ENCODE data around the gene VWF. TPM values are rescaled to one million over a fixed set of nuclear protein-coding genes. Genes with fewer than 3 reads are reported as not detected.

Gene VWF
- total and polyA plus RNA-seq, 7 donors = 0.60 to 98.0 (median 42.2) TPM

GRCh38 chr12:6049587-6049986, 74.9 kb downstream of the VWF start:
- no peaks in the 10 kb centered on the region for H3K27me3 ChIP-seq
- TF ChIP-seq CTCF (IDR thresholded peaks at IDR 0.05) = no peak
- no peak for TF ChIP-seq POLR2A (IDR thresholded peaks at IDR 0.05)
- TF ChIP-seq POLR2AphosphoS5 (IDR thresholded peaks at IDR 0.05) = no peak
- TF ChIP-seq EP300 (IDR thresholded peaks at IDR 0.05) = no peak
- H3K4me3 ChIP-seq = no peak overlapping the region
- H3K36me3 ChIP-seq = no peaks in the 10 kb centered on the region
- no peak for DNase-seq
- intact Hi-C loops (cut with DNase I) = no loop called here
- no peaks in the 10 kb centered on the region for H3K9me3 ChIP-seq
- peaks cover 0 to 3% (median 0%) of the 10 kb centered on the region in 4 donors for H3K4me1 ChIP-seq
- H3K27ac ChIP-seq = no peak overlapping the region

GRCh38 chr12:6047249-6048237, 76.9 kb downstream of the VWF start:
- WGBS, 2 donors = 67 to 85% methylated on average over 13 of the region's 13 CpGs
- Histone ChIP-seq H3K4me3 (no peak overlapping the region), H3K27me3 (no peaks in the 10 kb centered on the region), H3K27ac (no peak overlapping the region), H3K4me1 (peaks cover 0 to 3% (median 0%) of the 10 kb centered on the region in 4 donors), H3K9me3 (no peaks in the 10 kb centered on the region), H3K36me3 (no peaks in the 10 kb centered on the region)
- DNase-seq = no peak
- intact Hi-C loops (cut with DNase I) = no loop called here
- no peak for TF ChIP-seq POLR2AphosphoS5 (IDR thresholded peaks at IDR 0.05)
- no peak for TF ChIP-seq EP300 (IDR thresholded peaks at IDR 0.05)
- no peak for TF ChIP-seq CTCF (IDR thresholded peaks at IDR 0.05)
- no peak for TF ChIP-seq POLR2A (IDR thresholded peaks at IDR 0.05)

- intact Hi-C loops (cut with DNase I) = no loop called here
- Histone ChIP-seq H3K4me1 (peaks cover 0 to 3% (median 0%) of the 10 kb centered on the region in 4 donors), H3K27me3 (no peaks in the 10 kb centered on the region), H3K9me3 (no peaks in the 10 kb centered on the region), H3K27ac (no peak overlapping the region), H3K36me3 (no peaks in the 10 kb centered on the region), H3K4me3 (no peak overlapping the region)
- no peak for DNase-seq
- WGBS, 2 donors = 91 to 94% methylated on average over 17 of the region's 17 CpGs
- TF ChIP-seq POLR2A (IDR thresholded peaks at IDR 0.05) (no peak), CTCF (IDR thresholded peaks at IDR 0.05) (no peak), POLR2AphosphoS5 (IDR thresholded peaks at IDR 0.05) (no peak), EP300 (IDR thresholded peaks at IDR 0.05) (no peak)
Observed at GRCh38 chr12:6046511-6047180, 77.8 kb downstream of the VWF start.

DNA sequence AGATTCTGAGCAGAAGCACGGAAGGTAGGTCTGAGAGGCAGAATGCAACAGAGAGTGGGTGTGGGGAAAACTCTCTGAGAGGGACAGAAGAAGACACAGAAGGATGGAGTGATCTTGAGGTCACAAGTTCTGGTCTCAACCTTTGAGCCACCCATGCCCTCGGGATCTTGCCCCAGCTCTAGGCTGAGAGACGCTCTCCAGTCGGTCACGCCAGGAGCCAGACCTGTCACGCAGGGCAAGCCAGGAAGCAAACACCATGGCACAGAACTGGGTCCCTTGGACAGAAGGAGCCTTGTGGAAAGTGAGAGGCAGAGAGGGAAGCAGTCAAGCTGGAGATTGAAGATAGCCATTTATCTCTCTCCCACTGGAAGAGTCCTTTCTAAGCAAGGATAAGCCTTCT, 79.0 kb downstream of the VWF start:
- 90 to 95% methylated on average over 6 of the region's 6 CpGs for WGBS, 2 donors
- intact Hi-C loops (cut with DNase I) = no loop called here
- no peak for DNase-seq
- Histone ChIP-seq H3K27me3 (no peaks in the 10 kb centered on the region), H3K4me1 (peaks cover 0 to 3% (median 0%) of the 10 kb centered on the region in 4 donors), H3K36me3 (no peaks in the 10 kb centered on the region), H3K4me3 (no peak overlapping the region), H3K27ac (no peak overlapping the region), H3K9me3 (no peaks in the 10 kb centered on the region)
- TF ChIP-seq CTCF (IDR thresholded peaks at IDR 0.05) (no peak), POLR2AphosphoS5 (IDR thresholded peaks at IDR 0.05) (no peak), POLR2A (IDR thresholded peaks at IDR 0.05) (no peak), EP300 (IDR thresholded peaks at IDR 0.05) (no peak)

Measured in sigmoid colon (tissue), 7 donors.